Effector CD4-positive, alpha-beta T cell (primary cell): ENCODE results near the gene TSPAN4.

Source experiments
- DNase-seq: peaks from one replicate; pipeline ENCODE4 v3.0.0-alpha.2; 2020

Gene TSPAN4

DNA sequence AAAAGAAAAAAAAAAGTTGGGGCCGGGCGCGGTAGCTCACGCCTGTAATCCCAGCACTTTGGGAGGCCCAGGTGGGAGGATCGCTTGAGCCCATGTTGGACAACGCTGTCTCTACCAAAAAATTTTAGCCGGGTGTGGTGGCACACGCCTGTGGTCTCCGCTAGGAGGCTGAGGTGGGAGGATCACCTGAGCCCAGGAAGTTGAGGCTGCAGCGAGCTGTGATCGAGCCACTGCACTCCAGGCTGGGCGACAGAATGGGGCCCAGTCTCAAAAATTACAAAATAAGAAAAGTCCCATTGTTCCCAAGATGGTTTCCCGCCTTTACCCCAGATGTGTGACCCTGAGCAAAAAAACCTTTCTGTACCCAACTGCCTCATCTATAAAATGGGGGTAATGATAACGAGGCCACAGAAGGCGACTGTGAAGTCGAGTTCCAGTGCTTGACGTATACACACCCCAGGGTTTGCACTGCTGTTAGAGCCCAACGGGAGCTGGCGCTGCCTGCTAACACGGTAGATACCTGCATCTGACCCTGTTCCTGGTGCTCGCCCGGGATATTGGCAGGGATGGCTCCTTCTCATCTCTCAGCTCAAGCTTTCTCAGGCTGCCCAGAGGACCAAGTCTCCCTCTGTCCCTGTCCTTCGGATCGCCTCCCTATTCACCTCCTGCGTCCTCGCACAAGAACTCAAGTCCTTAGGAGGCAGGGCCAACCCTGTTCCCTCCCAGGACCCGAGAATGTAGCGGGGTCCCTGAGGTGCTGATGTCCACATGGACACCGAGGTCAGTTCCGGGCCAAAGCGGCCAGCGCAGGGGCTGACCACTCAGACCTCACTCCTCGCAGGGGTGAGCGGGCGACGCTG is 34.0 kb upstream of the TSPAN4 start:
- no peak for DNase-seq

- peak; percentile 98 for DNase-seq
Observed at GRCh38 chr11:809287-810039, 33.2 kb upstream of the TSPAN4 start, which contains the start of gene RPLP2. RPLP2 (plus strand) TSS chr11:809967; CDS start chr11:810235, 268 bp downstream.

- DNase-seq, result no peak
Observed at GRCh38 chr11:810040-810567, 32.5 kb upstream of the TSPAN4 start.

- DNase-seq, result no peak
Observed at GRCh38 chr11:811446-812245, 31.0 kb upstream of the TSPAN4 start.

DNA sequence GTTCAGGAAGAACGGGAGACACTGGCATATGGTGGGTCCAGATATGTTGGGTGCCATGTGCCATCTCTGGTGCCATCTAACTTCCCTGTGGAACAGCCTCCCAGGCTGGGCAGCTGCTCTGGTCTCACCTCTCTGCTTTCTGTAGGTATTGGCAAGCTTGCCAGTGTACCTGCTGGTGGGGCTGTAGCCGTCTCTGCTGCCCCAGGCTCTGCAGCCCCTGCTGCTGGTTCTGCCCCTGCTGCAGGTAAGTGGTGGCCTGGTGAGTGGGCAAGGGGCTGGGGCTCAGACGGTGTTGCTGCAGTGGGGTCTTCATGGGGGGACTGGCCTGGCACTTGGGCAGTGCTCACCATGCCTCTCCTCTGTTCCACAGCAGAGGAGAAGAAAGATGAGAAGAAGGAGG is 30.3 kb upstream of the TSPAN4 start:
- DNase-seq, result no peak

GRCh38 chr11:813072-813455 is 29.6 kb upstream of the TSPAN4 start:
- no peak for DNase-seq

DNA sequence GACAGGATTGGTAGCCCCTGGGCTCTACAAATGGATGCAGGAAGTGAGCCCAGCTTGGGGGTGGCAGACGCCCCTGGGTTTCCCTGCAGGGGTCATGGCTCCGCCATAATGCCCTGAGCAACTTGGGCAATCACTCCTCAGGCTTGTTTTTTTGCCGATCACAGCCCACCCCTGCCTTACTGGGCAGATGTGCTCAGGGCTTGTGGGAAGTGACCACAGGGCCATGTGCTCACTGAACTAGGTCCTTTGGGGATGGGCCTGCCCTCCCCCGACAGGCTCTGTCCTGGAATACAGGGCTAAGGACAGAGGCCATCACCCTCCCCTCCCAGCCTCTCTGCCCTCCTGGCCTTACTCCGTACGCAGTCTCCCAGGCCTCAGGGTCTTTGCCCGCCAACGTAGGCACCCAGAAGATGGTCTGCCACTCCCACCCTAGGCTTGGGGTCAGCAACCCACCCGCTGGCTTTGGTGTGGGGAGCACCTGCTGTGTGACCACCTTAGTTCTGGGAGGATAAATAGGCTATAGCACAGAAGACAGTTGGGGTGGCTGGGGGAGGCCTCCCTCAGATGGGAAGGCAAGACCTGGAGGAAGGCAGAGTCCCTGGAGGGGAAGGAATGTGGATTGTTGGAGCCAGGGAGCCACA is 29.1 kb upstream of the TSPAN4 start:
- no peak for DNase-seq

DNA sequence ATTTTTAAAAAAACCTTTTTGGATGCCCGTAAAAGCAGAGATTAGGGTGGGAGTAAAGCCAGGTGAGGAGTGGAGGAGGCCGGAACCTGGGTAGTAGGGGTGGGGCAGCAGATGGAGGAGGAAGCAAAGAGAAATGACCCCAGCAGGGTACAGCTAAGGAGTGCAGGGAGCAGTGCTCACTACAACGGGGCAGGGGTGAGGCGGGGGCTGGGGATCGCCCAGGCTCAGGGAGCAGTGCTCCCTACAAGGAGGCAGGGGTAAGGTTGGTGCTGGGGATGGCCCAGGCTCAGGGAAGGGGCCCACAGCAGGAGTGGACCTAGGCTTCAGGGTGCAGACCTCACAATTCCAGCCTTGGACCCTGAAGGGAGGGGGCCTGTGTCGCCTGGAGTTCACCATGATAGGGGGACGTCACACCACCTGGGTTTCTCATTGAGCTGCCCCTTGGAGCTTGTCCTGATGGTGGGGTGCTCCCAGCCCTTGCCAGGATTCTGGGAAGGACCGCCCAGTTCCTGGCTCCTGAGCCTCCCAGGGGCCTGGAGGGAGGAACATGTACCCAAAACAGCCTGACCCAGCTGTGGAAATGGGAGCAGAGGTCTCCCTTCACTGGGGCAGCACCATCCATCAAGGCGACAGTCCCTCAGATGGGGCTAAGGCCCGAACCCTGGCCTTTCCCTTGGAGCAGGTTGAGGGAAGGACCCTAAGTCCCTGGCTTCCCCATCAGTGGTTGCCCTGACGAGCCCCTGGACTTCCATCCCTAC is 26.8 kb upstream of the TSPAN4 start:
- no peak for DNase-seq

DNA sequence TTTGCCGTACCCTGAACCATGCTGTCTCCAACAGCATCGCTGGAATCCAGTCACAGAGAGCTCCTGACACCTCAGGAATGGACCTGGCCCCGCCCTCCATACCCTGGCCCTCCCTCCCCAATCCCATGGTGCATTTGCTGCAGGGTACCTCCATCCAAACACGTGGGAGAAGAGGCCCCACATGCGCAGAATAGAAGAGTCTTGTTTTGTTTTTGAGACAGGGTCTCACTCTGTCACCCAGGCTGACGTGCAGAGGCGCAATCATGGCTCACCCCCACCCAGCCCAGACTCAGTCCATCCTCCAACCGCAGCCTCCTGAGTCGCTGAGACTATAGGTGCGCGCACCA is 26.2 kb upstream of the TSPAN4 start:
- no peak for DNase-seq

DNA sequence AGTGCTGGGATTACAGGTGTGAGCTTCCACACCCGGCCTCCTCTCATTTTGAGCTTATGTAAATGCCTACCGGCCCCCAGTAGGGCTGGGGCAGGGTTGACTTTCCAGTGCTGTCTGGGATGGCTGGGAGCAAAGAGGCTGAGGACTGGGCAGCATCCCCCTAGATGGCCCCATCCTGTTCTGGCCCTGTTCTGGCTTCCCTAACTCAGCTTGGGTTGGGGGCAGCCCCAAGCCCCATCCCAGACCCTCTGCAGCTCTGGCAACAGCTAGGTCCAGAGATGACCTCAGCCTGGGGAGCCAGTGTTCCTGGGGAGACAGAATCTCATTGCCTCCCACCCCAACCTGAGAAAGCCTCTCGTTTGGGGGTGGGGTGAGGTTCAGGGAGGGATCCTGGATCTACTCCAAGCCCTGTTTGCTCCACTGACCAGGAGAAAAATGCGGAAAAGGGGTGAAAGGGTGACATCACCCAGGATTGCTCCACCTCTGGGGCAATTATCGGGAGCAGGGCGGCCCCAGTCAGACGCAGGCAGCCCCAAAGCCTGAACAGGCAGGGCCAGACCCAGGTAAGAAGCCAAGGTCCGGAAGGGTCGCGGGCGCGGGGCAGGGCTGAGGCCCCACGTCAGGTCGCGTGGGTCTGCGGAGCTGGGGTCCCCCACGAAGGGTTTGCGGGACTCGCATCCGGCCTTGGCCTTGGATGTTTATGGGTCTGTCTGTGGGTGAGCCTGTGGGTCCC is 24.1 kb upstream of the TSPAN4 start, which contains the start of gene PNPLA2:
PNPLA2 (plus strand) TSS at position 519 of the 733 bp plus-strand sequence. CDS start 805 bp downstream, outside the sequence.
- DNase-seq, result no peak

GRCh38 chr11:819129-819931 is 23.3 kb upstream of the TSPAN4 start:
- peak; percentile 87 for DNase-seq

DNA sequence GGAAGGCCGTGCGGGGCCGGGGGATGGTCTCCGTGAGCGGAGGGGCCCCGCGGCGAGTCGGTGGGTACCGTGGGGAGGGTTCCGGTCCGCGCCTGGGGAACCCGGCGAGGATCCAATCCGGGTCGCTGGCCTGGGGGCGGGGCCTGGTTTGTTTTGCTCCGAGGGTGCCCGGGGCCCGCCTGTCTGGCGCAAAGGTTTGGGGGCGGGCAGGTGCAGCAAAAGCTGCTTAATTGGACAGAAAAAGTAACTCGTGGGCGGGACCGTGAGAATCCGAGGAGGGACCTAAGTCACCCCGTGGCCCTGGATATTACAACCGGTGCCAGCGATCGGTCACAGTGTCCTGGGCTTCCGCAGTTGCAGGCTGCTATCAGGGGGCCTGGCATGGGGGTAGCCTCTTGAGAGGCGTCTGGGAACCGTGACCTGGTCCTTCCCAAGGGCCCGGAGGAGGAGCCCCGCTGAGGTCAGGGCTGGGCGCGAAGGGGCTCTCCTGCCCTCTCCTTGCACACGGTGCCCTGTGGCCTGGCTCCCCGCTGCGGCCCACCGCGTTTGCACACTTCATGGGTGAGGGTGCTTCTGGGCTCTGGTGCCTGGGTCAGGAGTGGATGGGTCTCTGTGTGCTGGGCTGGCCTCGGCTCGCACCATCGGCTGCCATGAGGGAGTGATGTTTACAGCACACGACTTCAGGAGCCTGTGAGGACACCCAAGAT is 22.6 kb upstream of the TSPAN4 start:
- DNase-seq, result peak; percentile 95

DNA sequence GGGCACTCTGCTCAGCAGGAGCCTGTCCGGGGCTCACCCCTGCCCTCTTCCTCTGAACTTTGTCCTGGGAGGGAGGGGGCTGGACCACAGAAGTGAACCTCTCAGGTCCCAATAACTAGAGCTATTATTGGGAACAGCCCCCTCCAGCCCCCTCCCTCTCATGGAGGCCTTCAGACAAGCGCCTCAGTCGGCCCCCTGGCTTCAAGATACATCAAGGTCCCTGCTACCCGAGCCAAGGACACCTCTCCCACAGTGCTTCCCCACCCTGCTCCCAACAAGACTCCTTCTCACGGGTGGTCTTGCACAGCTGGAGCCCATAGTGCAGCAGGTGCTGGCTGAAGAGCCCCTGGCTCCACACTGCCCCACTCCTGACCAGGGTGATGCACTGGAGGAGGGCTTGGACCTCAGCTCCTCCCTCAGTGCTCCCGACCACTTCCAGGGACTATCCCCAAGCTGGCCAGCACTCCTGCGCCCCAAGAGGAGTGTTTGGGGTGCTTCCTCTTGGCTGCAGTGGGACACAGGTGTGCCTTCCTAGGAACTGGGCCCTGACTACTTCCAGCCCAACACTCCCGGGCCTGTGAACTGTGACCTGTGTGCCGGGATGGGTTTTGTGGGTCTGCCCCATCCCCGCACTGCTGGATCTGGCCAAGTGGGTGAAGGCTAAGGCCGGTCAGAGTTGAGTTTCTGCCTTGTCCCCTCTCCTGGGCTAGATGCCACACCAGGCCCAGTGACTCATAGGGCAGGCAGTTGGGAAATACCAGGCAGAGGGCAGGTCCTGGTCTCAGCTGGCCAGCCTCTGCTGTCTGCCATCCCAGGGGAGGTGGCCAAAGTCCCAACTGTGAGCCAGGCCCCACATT is 21.8 kb upstream of the TSPAN4 start:
- DNase-seq, result no peak

DNA sequence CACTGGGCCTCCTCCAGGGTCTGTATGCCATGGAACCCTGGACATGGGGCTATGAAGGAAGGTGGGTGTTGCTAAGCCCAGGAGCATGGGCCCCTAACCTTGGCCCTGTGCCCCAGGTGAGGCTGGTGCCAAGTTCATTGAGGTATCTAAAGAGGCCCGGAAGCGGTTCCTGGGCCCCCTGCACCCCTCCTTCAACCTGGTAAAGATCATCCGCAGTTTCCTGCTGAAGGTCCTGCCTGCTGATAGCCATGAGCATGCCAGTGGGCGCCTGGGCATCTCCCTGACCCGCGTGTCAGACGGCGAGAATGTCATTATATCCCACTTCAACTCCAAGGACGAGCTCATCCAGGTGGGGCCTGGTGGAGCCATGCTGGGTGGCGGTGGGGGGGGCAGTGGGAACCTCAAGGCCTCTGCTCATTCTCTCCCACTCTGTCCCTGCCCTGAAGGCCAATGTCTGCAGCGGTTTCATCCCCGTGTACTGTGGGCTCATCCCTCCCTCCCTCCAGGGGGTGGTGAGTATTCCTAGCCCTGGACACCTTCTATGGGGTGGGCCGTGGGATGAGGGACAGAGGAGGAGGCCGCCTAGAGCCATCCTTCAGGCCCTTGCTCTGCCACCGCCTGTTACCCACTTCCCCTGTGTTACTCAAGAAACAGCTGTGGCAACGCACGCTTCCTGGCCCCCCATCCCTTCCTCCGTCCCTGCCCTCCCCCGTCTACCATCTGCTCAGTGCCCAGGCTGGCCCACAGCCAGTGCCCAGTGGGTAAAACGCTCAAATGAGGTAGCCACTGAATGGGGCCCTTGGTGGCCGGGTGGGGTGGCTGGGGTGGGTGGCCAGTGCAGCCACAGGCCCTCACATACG is 20.9 kb upstream of the TSPAN4 start:
- DNase-seq, result no peak

- DNase-seq, result no peak
Observed at GRCh38 chr11:823441-824291, 19.0 kb upstream of the TSPAN4 start.

DNA sequence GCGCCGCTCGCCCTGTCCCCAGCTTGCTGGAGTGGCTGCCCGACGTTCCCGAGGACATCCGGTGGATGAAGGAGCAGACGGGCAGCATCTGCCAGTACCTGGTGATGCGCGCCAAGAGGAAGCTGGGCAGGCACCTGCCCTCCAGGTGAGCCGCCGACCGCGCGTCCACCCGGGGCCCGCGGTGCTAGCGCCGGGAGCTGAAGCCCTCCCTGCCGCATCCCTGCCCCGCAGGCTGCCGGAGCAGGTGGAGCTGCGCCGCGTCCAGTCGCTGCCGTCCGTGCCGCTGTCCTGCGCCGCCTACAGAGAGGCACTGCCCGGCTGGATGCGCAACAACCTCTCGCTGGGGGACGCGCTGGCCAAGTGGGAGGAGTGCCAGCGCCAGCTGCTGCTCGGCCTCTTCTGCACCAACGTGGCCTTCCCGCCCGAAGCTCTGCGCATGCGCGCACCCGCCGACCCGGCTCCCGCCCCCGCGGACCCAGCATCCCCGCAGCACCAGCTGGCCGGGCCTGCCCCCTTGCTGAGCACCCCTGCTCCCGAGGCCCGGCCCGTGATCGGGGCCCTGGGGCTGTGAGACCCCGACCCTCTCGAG is 18.3 kb upstream of the TSPAN4 start:
- DNase-seq, result no peak
